ENCODE results near the gene ADAM15. TPM values are rescaled to one million over a fixed set of nuclear protein-coding genes. Genes with fewer than 3 reads are reported as not detected.

Gene ADAM15
- total RNA-seq, 3 donors from 2014 or later = 97.8 to 155 (median 109) TPM

DNA sequence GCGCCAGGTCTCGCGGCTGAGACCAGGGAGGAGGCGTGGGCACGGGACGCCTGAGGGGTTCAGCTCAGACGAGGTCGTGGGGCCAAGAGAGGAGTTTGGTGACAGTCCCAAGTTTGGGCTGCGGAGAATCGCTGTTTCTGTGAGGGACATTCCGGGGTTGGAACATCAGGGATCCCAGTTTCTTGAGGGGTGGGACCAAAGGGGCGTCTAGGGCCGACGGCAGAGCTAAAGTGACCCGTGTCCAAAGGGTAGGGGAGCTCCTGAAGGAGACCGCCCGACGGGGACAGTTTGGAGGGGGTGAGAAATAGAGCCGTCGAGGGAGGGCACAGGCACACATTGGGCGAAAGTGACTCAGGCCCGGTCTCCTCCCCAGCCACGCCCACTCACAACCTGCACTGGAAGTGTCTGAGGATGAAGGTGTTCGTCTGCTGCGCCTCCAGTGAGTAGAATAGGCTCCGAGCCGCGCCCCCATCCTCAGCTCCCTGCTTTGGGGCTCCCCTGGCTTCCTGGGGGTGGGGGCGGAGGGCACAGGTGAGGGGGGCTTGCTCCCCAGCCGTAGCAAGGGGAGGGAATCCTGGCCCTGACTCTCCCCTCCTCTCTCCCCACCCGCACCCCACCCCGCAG, 34.5 kb downstream of the ADAM15 start:
- TF ChIP-seq, protein P1, sequence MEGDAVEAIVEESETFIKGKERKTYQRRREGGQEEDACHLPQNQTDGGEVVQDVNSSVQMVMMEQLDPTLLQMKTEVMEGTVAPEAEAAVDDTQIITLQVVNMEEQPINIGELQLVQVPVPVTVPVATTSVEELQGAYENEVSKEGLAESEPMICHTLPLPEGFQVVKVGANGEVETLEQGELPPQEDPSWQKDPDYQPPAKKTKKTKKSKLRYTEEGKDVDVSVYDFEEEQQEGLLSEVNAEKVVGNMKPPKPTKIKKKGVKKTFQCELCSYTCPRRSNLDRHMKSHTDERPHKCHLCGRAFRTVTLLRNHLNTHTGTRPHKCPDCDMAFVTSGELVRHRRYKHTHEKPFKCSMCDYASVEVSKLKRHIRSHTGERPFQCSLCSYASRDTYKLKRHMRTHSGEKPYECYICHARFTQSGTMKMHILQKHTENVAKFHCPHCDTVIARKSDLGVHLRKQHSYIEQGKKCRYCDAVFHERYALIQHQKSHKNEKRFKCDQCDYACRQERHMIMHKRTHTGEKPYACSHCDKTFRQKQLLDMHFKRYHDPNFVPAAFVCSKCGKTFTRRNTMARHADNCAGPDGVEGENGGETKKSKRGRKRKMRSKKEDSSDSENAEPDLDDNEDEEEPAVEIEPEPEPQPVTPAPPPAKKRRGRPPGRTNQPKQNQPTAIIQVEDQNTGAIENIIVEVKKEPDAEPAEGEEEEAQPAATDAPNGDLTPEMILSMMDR (IDR thresholded peaks at IDR 0.05) = no peak
- TF ChIP-seq POLR2A (IDR thresholded peaks at IDR 0.05) (no peak), POLR2AphosphoS5 (IDR thresholded peaks at IDR 0.05) (no peak)
- intact Hi-C loops (cut with DNase I; ENCODE audit: low total_unique reads) = no loop called here
- H3K4me3 ChIP-seq = peak overlapping the region; percentile 69 to 86 (median 73)
- peak overlapping the region; percentile 94 to 98 for H3K27ac ChIP-seq
- peak; percentile 76 to 84 for DNase-seq (ENCODE audit: low spot score in 2 of 2)
- H3K9me3 ChIP-seq = no peaks in the 10 kb centered on the region
- H3K4me1 ChIP-seq = peaks cover 23 to 28% of the 10 kb centered on the region in 2 donors
- H3K27me3 ChIP-seq = peaks cover 16 to 18% of the 10 kb centered on the region in 2 donors
- H3K36me3 ChIP-seq = no peaks in the 10 kb centered on the region

GRCh38 chr1:155086128-155086741, 35.1 kb downstream of the ADAM15 start:
- Histone ChIP-seq H3K9me3 (no peaks in the 10 kb centered on the region), H3K36me3 (no peaks in the 10 kb centered on the region), H3K27ac (peak overlapping the region; percentile 94 to 98), H3K4me1 (peaks cover 20 to 22% of the 10 kb centered on the region in 2 donors), H3K4me3 (peak overlapping the region; percentile 69 to 86 (median 73)), H3K27me3 (peaks cover 14 to 16% of the 10 kb centered on the region in 2 donors)
- intact Hi-C loops (cut with DNase I; ENCODE audit: low total_unique reads) = no loop called here
- DNase-seq (ENCODE audit: low spot score in 2 of 2) = peak; percentile 59 to 70
- TF ChIP-seq POLR2A (IDR thresholded peaks at IDR 0.05) = no peak
- TF ChIP-seq POLR2AphosphoS5 (IDR thresholded peaks at IDR 0.05) = no peak
- TF ChIP-seq, protein P1 (IDR thresholded peaks at IDR 0.05) = peak; percentile 92 to 95 (median 93)

- DNase-seq (ENCODE audit: low spot score in 2 of 2) = no peak
- Histone ChIP-seq H3K36me3 (no peaks in the 10 kb centered on the region), H3K9me3 (no peaks in the 10 kb centered on the region), H3K27me3 (peaks cover 14% of the 10 kb centered on the region in 2 donors), H3K27ac (no peak overlapping the region), H3K4me1 (peaks cover 15 to 20% of the 10 kb centered on the region in 2 donors), H3K4me3 (no peak overlapping the region)
- TF ChIP-seq POLR2AphosphoS5 (IDR thresholded peaks at IDR 0.05) = no peak
- TF ChIP-seq, protein P1 (IDR thresholded peaks at IDR 0.05) = no peak
- no peak for TF ChIP-seq POLR2A (IDR thresholded peaks at IDR 0.05)
- intact Hi-C loops (cut with DNase I; ENCODE audit: low total_unique reads) = no loop called here
Measured at GRCh38 chr1:155086856-155087535, 35.9 kb downstream of the ADAM15 start.

- Histone ChIP-seq H3K4me3 (no peak overlapping the region), H3K27me3 (no peaks in the 10 kb centered on the region), H3K36me3 (no peaks in the 10 kb centered on the region), H3K4me1 (peaks cover 0 to 10% of the 10 kb centered on the region in 2 donors), H3K27ac (no peak overlapping the region), H3K9me3 (no peaks in the 10 kb centered on the region)
- TF ChIP-seq, protein P1 (IDR thresholded peaks at IDR 0.05) = peak; percentile 95 to 98 (median 97)
- TF ChIP-seq POLR2AphosphoS5 (IDR thresholded peaks at IDR 0.05) = peak in 2 of 3 donors; percentile 11 to 53
- no peak for TF ChIP-seq POLR2A (IDR thresholded peaks at IDR 0.05)
- intact Hi-C loops (cut with DNase I; ENCODE audit: low total_unique reads) = loop anchor here (5.0 kb wide), 1 partner anchor 76 kb away; no protein-coding TSS in a partner anchor
- peak in 1 of 2 donors; percentile 78 for DNase-seq (ENCODE audit: low spot score in 2 of 2)
Measured at GRCh38 chr1:155091071-155092051, 40.2 kb downstream of the ADAM15 start.

Measured in breast epithelium (tissue), 4 donors.